ENCODE results near the gene KIAA0930.
A peak's percentile ranks its signal among the peaks of the same experiment; 100 is the strongest.
"Not testable (repeated sequence)": the region's sequence is repeated elsewhere in the genome, so short reads cannot be mapped to it uniquely, and the experiment has no call there.

KIAA0930 gene

DNA sequence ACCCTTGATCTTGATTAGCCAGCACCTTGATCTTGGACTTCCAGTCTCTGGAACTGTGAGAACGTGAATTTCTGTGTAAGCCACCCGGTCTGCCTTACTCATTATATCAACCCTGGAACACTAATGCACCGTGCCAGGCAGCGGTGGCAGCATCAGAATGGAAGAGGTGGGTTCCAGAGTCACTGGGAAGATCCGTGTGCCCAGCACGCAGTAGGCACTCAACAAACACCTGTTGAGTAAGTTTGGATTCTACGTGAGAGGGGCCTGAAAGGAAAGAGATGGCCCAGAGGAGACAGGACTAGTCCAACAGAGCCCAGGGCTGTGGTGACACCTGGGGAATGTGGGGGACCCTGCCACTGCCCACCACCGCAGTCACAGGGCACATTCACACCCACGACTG is 37.4 kb upstream of the KIAA0930 start:
- TF ChIP-seq, protein P1, sequence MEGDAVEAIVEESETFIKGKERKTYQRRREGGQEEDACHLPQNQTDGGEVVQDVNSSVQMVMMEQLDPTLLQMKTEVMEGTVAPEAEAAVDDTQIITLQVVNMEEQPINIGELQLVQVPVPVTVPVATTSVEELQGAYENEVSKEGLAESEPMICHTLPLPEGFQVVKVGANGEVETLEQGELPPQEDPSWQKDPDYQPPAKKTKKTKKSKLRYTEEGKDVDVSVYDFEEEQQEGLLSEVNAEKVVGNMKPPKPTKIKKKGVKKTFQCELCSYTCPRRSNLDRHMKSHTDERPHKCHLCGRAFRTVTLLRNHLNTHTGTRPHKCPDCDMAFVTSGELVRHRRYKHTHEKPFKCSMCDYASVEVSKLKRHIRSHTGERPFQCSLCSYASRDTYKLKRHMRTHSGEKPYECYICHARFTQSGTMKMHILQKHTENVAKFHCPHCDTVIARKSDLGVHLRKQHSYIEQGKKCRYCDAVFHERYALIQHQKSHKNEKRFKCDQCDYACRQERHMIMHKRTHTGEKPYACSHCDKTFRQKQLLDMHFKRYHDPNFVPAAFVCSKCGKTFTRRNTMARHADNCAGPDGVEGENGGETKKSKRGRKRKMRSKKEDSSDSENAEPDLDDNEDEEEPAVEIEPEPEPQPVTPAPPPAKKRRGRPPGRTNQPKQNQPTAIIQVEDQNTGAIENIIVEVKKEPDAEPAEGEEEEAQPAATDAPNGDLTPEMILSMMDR (IDR thresholded peaks at IDR 0.05; ENCODE audit: low read depth, low read length) = no peak
- no peak overlapping the region for H3K4me3 ChIP-seq (replicated peaks in 1 of 2; ENCODE audit: low read depth in 2 of 2, low read length in 2 of 2)
- no peak for DNase-seq (ENCODE audit: low read depth in 2 of 2)

DNA sequence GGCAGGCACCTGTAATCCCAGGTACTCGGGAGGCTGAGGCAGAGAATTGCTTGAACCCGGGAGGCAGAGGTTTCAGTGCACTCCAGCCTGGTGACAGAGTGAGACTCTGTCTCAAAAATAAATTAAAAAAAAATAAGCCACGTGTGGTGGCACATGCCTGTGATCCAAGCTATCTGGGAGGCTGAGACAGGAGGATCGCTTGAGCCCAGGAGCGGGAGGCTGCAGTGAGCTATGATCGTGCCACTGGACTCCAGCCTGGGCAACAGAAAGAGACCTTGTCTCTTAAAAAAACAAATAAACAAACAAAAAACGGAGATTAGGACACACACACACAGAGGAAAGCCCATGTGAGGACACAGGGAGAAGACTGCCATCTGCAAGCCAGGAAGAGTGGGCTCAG is 37.0 kb upstream of the KIAA0930 start:
- not testable (repeated sequence) for DNase-seq (ENCODE audit: low read depth in 2 of 2); H3K4me3 ChIP-seq (replicated peaks in 1 of 2; ENCODE audit: low read depth in 2 of 2, low read length in 2 of 2)

DNA sequence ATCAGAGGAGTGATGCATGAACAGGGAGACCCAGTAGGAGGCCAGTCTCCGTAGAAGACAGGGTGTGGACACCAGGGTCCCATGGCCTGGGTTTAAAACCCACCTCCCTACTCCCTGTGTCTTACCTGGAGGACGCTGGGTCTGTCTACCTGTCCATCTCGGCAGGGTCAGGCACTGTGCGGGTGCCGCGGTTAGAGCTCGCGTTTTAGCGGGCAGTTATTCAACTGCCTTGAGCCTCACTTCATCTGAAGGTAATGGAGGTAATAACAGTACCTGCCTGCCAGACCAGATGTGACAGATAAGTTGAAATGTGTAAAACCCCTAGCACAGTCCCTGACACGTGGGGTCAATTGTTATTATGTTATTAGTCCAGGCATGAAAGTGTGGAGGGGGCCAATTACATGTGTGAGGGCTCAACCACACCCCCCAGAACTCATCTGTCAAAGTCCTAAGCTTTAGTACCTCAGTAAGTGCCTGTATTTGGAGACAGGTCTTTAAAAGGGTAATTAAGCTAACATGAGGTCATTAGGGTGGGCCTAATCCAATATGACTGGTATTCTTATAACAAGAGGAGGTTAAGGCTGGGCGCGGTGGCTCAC is 35.9 kb upstream of the KIAA0930 start:
- TF ChIP-seq, protein P1 (IDR thresholded peaks at IDR 0.05; ENCODE audit: low read depth, low read length) = no peak
- DNase-seq (ENCODE audit: low read depth in 2 of 2) = no peak
- H3K4me3 ChIP-seq (replicated peaks in 1 of 2; ENCODE audit: low read depth in 2 of 2, low read length in 2 of 2) = no peak overlapping the region

DNA sequence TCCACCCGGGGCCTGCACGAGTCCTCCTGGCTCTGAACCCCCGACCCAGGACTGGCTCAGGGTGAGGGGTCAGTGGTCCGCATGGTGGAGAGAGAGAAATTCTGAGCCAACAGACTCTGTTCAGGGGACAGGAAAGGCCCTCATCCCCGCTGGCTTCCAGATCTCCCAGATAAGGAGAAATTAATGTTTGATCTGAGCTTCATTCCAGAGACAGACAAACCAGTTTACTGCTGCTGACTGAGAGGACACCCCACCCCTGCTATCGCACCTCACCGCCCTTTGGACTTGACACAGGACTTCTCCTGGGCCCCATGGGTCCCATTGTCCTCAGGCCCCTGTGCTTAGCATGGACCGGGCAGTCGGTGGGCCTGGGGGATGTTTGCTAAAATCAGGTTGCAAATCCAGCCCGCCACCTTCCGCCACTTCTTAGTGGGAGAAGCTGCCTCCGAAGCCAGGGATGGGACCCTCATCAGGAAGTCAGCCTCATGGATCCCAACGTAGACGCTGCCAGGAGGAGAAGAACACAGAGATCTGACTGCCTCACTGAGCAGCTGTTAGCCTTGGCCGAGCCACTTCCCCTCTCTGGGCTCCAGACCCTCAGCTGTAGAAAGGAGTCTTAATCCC is 32.9 kb upstream of the KIAA0930 start:
- no peak for DNase-seq (ENCODE audit: low read depth in 2 of 2)
- TF ChIP-seq, protein P1 (IDR thresholded peaks at IDR 0.05; ENCODE audit: low read depth, low read length) = no peak
- H3K4me3 ChIP-seq (replicated peaks in 1 of 2; ENCODE audit: low read depth in 2 of 2, low read length in 2 of 2) = no peak overlapping the region

DNA sequence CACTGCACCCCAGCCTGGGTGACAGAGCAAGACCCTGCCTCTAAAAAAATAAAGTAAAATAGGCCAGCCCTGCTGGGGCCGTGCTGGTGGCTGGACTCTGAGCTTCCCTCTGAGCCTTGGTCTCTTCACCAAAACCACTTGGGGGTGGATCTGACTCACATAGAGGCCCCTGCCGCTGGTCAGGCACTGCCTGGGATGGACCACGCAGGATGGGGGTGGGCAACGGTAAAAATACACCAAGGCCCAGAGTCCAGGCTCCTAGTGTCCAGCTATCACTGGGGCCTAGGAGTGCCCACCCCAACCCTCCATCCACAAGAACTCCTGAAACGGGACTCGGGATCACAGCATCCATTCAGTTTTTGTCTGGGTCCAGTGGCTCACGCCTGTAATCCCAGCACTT is 31.8 kb upstream of the KIAA0930 start:
- no peak for DNase-seq (ENCODE audit: low read depth in 2 of 2)
- TF ChIP-seq, protein P1 (IDR thresholded peaks at IDR 0.05; ENCODE audit: low read depth, low read length) = no peak
- H3K4me3 ChIP-seq (replicated peaks in 1 of 2; ENCODE audit: low read depth in 2 of 2, low read length in 2 of 2) = no peak overlapping the region

DNA sequence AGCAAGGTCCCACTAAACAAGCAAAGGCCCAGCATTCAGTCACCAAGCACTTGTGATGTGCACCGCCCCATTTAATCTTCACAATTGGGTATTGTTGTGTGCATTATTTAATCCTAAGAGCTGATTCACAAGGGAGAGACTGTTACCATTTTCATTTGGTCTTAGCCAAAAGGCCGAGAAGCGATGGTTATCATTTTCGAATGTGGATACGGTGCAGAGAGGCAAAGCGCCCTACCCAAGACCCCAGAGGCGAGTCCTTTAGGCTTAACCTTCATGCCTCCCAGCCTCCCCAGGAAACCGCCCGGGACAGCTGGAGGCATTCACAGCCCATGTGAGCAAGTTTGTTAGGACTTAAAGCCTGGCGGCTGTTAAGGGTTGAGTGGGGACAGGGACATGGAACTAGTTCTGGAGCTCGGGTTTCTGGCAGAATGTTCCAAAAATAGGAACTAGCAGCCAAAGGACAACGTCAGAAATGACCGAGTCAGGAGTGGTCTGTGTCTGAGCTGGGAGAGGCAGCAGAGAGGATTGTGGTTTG is 31.0 kb upstream of the KIAA0930 start:
- TF ChIP-seq, protein P1 (IDR thresholded peaks at IDR 0.05; ENCODE audit: low read depth, low read length) = no peak
- peak; percentile 4 to 35 for DNase-seq (ENCODE audit: low read depth in 2 of 2)
- no peak overlapping the region for H3K4me3 ChIP-seq (replicated peaks in 1 of 2; ENCODE audit: low read depth in 2 of 2, low read length in 2 of 2)

DNA sequence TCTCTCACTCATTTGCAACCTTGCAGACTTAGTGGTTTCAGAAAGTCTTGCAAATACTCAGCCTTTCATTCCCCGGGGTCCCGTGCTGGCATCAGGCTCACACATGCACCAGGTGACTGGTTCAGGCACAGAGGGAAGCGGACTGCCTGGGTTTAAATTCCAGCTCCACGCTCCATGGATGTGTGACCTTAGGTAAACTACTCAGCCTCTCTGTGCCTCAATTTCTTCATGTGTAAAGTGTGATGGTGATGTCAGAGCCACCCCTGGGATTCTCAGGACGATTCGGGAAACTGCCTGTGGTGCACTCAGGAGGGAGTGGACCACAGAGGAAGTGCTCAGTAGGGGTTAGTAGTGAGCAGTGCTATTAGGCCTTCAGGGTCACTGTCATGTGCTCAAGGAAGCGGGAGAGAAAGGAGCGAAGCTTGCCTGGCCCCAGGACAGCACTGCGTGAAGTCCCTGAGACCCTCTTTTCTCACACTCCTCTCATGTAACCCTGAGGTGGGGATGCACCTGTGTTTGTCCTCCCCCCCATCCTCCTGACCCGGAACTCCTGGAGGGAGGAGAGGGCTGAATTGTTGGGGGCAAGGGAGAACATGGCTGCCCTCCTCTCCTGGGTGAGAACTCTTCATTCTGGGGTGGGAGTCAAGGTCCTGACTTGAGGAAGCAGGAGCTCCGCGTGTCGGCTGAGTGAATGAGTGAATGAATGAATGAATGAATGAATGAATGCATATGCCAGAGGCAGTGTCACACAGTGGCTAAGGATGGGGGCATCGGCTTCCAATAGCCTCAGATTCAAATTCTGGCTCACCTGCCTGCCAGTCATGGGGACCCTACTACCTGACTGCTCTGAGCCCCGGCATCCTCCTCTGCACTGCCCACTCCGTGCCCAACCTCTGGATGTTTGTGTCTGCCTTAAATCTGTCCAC is 29.7 kb upstream of the KIAA0930 start:
- no peak overlapping the region for H3K4me3 ChIP-seq (replicated peaks in 1 of 2; ENCODE audit: low read depth in 2 of 2, low read length in 2 of 2)
- TF ChIP-seq, protein P1 (IDR thresholded peaks at IDR 0.05; ENCODE audit: low read depth, low read length) = no peak
- DNase-seq (ENCODE audit: low read depth in 2 of 2) = no peak
